Measurements from ENCODE around the gene GZMM. TPM values are rescaled to one million over a fixed set of nuclear protein-coding genes. Genes with fewer than 3 reads are reported as not detected.

Gene GZMM
- total RNA-seq, 4 donors from 2014 or later = 2.8 to 4.0 TPM; not detected in 2

- TF ChIP-seq CTCF (IDR thresholded peaks at IDR 0.05) (no peak), POLR2A (IDR thresholded peaks at IDR 0.05) (no peak)
- H3K27me3 ChIP-seq = no peaks in the 10 kb centered on the region
- H3K4me3 ChIP-seq = no peak overlapping the region
- H3K36me3 ChIP-seq = no peaks in the 10 kb centered on the region
- no peaks in the 10 kb centered on the region for H3K4me1 ChIP-seq
- no peaks in the 10 kb centered on the region for H3K9me3 ChIP-seq
- no peak for DNase-seq
- H3K27ac ChIP-seq = no peak overlapping the region
Measured at GRCh38 chr19:522726-523125, 21.1 kb upstream of the GZMM start.

- Histone ChIP-seq H3K27ac (no peak overlapping the region), H3K4me1 (no peaks in the 10 kb centered on the region), H3K36me3 (no peaks in the 10 kb centered on the region), H3K27me3 (no peaks in the 10 kb centered on the region), H3K9me3 (no peaks in the 10 kb centered on the region), H3K4me3 (no peak overlapping the region)
- no peak for DNase-seq
- TF ChIP-seq CTCF (IDR thresholded peaks at IDR 0.05) (no peak), POLR2A (IDR thresholded peaks at IDR 0.05) (no peak)
Measured at GRCh38 chr19:524062-524674, 19.7 kb upstream of the GZMM start.

GRCh38 chr19:525029-525428 is 18.8 kb upstream of the GZMM start:
- Histone ChIP-seq H3K27me3 (no peaks in the 10 kb centered on the region), H3K9me3 (no peaks in the 10 kb centered on the region), H3K36me3 (no peaks in the 10 kb centered on the region), H3K4me1 (no peaks in the 10 kb centered on the region), H3K4me3 (no peak overlapping the region), H3K27ac (no peak overlapping the region)
- TF ChIP-seq CTCF (IDR thresholded peaks at IDR 0.05) = no peak
- TF ChIP-seq POLR2A (IDR thresholded peaks at IDR 0.05) = no peak
- no peak for DNase-seq

GRCh38 chr19:525857-526419 is 17.9 kb upstream of the GZMM start:
- Histone ChIP-seq H3K36me3 (no peaks in the 10 kb centered on the region), H3K9me3 (no peaks in the 10 kb centered on the region), H3K27me3 (no peaks in the 10 kb centered on the region), H3K4me1 (peaks cover 0 to 6% (median 2%) of the 10 kb centered on the region in 4 donors), H3K4me3 (no peak overlapping the region), H3K27ac (no peak overlapping the region)
- TF ChIP-seq CTCF (IDR thresholded peaks at IDR 0.05) = no peak
- TF ChIP-seq POLR2A (IDR thresholded peaks at IDR 0.05) = no peak
- DNase-seq = no peak

- peak in 1 of 3 donors; percentile 55 for DNase-seq
- H3K36me3 ChIP-seq = peaks cover 0 to 2% (median 0%) of the 10 kb centered on the region in 3 donors
- H3K9me3 ChIP-seq = no peaks in the 10 kb centered on the region
- no peak for TF ChIP-seq POLR2A (IDR thresholded peaks at IDR 0.05)
- TF ChIP-seq CTCF (IDR thresholded peaks at IDR 0.05) = no peak
- H3K4me1 ChIP-seq = peaks cover 4 to 22% (median 17%) of the 10 kb centered on the region in 4 donors
- no peaks in the 10 kb centered on the region for H3K27me3 ChIP-seq
- H3K4me3 ChIP-seq = peak overlapping the region; percentile 84 to 100 (median 98)
- peak overlapping the region; percentile 95 to 98 (median 97) for H3K27ac ChIP-seq
Measured at GRCh38 chr19:530134-531008, 13.5 kb upstream of the GZMM start.

All from Peyer's patch (tissue), 4 donors.